HG02759 (cell line): ENCODE data around the gene DKC1.
"Not testable (repeated sequence)": the region's sequence is repeated elsewhere in the genome, so short reads cannot be mapped to it uniquely, and the experiment has no call there.

ENCODE experiments used
- ATAC-seq: cut with Tn5 transposase; IDR thresholded peaks from one replicate; pipeline ENCODE4 v1.9.1; 2021; ENCODE audit warnings: mild to moderate bottlenecking, moderate library complexity; ENCODE audit not compliant: unreplicated experiment

Gene DKC1

DNA sequence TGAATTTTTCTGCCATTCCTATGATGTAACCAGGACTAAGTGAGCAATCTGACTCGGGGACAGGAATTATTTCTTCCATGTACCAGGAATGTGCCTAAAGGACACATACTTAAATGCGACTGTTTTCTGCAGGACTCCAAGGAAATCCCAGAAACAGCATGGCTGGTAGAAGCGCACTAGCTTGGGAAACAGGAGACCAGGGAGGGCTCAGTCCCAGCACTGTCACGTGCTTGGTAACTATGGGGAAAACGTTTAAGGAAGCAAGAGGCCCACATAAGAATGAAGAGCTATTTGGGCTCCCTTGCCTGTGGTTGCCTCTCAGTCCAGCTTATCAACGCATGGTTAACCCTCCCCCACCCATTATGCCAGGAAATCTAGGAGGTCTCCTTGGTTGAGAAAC, 23.1 kb downstream of the DKC1 start:
- no peak for ATAC-seq

DNA sequence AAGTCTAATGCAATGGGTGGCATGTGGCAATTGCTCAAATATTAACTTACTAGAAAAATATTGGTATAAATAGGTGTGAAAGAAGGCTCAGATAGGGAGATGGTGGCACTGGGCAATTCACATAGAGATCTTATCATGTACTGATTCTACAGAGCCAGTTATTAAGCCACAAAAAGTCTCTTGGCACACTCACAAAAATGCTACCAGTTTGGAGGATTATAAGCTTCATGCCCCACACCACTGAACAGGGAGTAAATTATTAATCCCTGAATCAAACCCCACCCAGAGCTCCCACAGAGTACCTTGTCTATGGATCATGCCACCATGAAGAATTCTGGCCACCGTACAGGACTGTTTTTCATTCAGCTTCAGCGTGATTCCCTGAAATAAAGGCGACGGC, 28.8 kb downstream of the DKC1 start:
- no peak for ATAC-seq

DNA sequence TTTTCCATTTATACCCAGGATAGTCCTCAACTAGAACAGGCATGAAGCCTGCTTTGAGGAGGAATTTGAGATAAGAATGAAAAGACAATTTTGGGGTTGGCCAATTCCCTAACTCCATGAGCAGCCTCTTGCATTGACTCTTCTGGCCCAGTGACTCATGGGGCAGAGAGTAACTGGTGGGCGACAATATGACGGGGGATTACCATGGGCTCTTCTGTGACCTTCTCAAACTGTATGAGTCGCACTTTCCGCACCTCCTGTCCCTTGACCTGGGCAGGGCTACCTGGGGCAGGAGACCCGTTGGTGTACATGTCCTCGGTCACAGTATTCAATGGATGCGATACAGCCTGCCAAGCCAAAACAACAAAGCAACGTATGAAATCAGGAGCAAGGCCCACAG, 29.3 kb downstream of the DKC1 start:
- ATAC-seq = no peak

DNA sequence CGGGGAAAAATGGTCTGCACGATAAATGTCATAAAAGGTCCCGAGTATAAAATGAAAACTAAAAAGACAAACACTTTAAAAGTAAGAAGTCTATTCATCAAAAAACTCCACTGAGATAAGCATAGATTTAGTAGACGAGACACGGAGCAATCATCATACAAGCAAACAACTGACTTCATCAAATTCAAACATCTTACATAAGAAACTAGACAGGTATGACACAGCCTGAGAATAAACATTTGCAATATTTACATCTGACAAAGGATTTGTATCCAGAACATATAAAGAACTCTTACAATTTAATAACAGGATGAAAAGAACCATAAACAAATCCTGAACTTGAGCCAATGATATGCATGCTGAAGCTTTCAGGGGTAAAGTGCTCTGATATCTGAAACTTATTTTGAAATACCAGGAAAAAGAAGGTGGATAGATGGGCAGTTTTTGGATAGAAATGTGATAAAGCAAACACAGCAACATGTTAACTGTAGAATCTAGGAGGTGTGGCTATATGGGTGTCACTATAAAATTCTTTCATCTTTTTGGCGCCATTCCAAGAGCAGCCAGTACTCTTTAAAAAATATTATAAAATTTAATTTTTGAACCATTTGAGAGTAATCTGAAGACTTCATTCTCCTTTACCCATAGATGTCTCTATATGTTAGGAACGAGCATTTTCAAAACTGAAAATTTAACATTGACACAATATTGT, 30.6 kb downstream of the DKC1 start:
- no peak for ATAC-seq

DNA sequence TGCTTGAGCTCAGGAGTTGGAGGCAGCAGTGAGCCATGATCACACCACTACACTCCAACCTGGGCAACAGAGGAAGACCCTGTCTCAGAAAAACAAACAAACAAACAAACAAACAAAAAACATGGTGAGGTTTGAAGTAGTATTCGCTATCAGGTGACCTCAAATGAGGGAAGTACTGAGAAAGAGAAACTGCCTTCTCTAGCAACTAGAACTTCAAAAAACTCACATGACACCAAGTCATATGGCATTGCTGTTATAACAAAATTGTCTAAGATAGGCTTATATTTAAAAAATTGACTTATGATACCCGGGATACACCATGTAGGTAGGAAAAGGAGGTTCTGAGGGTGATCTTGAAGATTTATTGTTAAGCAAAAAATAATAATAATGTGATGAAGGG, 32.4 kb downstream of the DKC1 start:
- ATAC-seq = no peak

DNA sequence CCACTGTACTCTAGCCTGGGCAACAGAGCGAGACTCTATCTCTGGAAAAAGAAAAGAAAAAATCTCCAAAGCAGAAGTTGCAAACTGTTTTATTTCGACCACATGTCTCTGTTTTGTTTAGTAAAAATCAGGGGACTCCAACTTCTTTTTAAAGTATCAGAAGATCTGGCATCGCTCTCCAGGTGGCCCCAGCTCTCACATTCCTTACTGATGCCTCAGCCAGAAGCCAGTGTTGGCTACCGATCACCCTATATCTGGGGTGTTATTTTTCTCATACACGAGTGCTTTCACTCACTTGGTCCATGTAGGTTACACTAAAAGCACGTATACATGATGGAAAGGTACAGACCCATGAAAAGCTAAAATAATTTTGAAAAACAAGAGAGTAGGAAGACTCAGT, 34.3 kb downstream of the DKC1 start:
- no peak for ATAC-seq

DNA sequence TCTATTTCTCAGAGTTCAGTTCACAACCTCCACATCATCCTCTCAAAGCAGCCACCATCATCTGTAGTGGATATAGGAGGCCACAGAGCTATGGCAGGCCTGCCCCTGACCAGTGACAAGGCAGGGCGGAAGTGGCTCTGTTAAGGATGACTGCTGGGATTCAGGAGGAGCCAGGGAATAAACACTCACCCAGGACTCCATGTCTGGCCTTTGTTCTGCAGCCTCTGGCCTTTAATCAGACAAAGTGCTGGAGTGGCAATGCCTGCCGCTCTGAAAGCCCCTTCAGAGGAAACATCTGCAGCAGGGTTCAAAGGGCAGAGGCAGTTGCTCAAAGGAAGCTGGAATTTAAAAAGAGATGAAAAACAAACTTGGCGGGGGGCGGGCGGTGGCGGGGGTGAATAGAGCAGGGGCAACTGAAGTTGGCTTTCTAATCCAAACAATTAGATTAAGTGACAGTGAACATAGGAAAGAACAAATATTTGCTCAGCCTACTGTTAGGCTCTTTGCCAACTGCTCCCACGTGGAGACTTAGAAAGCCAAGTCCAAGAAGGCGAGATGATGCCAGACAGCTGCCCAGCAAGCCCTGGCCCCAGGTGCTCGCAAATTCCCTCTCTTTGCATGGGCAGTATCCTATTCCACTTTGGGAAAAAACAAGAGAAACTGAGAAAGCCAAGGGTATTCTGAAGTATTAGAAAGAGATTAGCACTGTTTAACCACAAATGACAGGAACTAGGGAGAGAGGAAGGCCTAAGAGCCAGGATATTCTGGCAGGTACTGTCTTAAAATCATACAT, 37.1 kb downstream of the DKC1 start:
- no peak for ATAC-seq

DNA sequence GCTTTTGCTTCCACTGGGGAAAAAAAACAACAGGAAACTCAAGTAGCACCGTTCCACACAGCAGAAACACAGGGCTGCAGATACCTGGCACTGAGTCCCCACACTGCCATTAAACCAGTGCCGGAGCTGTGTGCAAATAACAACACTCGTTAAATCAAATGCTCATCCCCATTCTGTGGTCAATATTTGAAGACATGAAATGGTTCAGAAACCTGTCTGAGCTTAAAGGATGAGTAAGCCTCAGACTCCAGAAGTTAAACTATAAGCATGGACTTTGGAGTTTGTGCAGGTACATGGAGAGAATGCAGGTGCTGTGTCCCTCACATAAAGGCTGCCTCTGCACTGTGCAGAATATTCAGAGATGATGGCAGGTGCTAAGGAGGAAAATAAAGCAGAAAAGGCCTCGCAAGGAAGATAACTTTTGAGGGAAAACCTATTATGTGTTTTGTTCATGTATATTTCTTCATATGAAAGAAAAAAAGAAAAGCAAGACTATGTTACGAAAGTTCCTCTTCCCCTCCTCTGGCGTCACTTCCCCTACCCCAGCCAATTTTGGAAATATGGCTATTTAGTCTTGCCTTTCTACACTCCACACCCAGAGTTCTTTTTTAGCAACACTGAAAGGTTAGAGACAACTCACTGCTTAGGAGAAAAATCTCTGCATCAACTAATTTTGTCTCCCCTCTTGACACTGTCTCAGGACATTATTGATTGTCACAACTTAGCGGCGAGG, 38.0 kb downstream of the DKC1 start:
- no peak for ATAC-seq

DNA sequence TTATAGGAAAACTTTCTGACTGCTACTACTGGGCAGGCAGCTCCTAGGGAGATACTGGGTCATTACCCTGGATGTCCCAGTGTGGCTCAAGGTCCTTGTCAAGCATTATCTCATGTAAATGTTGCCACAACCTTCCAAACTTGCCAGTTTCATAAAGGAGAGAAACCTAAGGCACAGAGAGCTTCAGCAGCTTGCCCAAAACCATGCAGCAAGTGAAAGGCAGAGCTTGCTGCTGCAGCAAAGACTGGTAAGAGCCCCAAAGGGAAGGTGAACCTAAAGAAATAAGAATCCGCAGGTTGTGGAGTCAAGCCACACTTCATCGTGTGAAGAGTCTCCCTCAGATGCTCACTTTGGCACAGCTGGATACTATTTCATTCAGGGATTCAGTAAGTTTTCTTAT, 40.3 kb downstream of the DKC1 start:
- ATAC-seq = no peak

DNA sequence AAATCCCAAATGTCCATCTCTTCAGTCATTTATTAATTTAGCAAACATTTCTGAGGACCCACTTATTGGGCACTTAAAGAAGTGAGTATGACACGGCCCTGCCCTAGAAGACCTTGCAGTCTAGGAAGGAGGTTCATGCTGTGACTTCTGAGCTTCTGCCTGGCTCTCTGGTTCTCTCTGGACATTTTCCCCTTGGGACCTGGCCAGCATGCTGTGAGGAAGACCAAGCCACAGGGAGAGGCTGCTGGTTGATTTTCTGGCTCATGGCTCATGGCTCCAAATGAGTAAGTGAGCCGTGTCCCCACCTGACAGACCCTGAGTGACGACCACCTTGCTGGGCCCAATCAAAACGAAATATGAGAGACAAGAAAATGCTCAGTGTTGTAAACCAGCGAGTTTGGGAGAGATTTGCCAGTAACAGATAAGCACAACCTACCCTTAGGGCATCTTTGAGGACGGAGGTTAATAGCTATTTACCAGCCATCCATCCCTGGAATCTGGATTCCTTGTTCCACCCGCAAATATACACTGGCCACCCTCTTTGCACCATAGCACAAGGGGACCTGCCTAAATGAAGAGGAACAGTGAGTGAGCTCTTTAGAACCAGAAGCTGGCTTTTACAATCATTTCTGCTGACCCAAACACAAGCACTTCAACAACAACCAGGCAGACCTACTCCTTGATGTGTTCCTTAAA, 41.7 kb downstream of the DKC1 start:
- no peak for ATAC-seq

DNA sequence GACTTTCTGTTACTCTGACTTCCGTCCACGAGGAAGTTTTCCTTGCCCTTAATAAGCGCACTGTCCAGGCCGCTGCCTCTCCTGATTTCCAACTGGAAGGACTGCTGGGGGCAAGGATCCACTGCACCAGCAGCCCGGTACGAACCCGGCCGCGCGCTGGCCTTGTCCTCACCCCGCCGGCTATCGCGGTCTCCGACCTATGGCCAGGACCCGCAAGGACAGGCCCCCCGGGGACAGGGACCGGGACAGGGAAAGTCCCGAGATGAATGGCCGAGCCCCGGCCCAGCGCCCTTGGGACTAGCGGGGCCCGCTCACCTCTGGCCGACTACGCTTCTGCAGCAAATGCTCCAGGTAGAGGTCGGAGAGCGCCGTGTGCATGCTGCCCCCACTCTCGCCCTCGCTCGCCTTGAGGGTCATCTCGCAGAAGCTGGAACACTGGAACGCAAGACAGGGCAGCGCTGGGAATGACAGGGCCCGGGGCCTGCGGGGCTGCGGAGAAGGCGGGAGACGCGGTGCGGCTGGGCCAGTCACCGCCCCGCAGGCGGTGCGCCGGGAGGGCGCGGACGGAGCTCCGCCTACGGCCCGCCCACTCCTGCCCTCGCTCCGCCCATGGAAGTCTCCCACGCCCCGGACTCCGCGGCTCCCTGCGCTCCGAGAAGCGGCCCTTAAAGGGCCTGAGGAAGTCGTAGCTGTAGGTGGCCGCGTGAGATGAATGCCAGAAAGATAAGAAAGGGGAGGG, 42.5 kb downstream of the DKC1 start, which contains the start of gene MPP1:
MPP1 (minus strand) TSS at position 529 of the 739 bp plus-strand sequence; CDS start at position 417, 112 bp downstream.
- peak; percentile 93 for ATAC-seq

DNA sequence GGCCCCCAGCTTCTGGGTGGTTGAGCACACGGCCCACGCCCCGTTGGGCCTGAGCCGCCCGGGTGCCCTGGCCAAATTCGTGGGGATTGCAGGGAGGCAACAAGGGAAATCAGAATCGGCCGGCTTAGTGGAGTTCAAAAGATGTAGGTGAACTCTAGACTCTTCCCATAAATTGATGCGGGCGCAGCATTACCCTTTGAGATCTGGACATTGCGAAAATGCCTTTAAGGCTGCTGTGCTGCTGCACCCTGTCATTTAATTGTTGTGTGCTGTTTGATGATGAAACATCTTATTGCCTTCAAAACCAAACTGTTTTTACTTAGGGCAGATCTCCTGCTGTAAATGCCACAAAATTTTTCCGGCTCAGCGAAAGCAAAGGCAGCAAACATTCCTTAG, 43.0 kb downstream of the DKC1 start:
- no peak for ATAC-seq

DNA sequence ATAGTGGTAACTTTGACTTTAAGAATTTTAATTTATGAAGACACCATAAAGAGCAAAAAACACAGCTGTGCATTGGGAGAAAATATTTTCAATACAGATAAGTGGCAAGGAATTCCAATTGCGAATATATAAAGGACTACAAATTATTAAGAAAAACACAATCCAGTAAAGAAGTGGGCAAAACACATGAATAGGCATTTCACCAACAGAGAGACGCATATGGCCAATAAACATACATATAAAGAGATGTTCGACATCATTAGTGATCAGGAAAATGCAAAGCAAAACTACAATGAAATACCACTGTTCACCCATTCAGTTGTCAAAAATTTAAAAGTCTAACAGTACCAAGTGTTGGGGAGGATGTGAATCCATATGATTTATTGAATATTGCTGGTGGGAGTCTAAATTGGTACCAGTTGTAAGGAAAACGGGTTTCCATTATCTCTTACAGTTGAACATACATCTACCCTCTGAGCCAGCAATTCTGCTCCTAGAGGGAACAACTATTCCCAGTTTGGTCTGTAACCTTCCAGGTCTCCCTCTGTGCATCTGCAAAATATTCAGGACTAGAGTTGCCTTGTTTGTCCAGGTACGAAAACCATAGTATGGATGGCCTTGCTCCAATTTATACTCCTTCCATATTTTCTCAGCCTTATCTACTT, 44.3 kb downstream of the DKC1 start:
- no peak for ATAC-seq

DNA sequence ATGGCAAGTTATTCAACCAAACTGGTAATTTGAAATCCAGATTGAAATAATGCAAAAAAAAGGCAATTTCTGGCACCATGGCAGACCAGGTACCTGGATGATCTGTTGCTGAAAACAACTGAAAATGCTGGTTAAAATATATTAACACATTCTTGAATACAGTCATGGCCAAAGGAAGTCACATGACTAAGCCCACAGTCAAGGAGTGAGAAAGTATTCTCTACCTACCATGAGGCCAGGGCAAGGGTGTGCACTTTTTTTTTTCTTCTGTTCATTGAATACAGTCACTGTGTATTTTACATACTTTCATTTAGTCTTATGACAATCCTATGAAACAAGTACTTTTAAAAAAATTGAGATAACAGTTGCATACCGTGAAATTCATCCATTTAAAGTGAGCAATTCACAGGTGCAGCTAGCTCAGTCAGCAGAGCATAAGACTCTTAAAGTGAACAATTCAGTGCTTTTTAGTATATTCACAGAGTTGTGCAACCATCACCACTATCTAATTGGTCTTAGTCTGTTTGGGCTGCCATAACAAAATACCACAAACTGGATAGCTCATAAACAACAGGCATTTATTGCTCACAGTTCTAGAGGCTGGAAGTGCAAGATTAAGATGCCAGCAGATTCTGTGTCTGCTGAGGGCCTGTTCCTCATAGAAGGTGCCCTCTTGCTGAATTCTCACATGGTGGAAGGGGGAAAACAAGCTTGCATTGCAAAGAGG, 47.4 kb downstream of the DKC1 start:
- ATAC-seq = no peak

DNA sequence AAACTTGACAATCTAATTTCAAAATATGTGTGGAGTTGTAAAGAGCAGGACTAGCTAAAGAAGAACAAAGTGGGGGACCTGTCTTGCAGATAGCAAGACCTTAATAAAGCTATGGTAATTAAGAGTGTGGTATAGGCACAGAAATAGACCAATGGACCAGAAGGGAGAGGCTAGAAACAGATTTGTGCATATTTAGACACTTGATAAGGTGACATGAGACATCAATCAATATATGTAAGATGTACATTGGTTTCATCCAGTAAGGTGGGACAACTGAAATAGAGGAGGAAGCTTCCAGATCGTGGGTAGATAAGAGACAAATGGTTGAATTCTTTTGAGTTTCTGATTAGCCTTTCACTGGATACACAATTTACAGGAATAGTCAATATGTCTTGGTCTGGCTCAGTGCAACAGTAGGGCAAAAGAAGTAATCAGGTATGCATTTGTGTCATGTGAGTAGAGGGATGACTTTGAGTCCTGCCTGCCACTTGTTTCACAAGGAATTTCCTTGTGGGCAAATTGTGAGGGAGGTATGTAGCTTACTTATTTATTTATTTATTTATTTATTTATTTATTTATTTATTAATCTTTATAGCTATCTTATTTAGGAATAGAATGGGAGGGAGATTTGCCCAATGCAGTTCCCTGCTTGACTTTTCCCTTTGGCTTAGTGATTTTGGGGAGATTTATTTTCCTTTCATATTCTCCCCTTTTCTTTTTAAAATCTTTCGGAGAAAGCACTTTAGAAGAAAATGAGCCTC, 49.9 kb downstream of the DKC1 start:
- no peak for ATAC-seq

DNA sequence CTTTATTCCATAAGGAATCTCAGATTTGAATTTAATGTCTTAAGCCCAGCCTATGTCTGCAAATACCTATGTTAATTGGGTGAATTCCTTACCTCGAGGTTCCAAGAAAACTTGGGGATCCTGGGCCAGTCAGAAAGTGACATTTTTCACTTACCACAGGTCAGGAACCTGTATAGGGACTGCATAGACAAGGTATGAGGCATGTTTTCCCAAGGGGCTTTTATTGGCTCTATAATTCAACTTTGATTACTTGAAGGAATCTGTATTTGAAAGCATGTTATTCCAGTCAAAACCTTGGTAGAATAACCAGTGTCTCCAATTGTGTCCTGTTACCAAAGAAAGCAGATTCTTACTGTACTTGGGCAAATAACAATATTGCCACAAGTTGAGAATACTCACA, 51.1 kb downstream of the DKC1 start:
- ATAC-seq = no peak

DNA sequence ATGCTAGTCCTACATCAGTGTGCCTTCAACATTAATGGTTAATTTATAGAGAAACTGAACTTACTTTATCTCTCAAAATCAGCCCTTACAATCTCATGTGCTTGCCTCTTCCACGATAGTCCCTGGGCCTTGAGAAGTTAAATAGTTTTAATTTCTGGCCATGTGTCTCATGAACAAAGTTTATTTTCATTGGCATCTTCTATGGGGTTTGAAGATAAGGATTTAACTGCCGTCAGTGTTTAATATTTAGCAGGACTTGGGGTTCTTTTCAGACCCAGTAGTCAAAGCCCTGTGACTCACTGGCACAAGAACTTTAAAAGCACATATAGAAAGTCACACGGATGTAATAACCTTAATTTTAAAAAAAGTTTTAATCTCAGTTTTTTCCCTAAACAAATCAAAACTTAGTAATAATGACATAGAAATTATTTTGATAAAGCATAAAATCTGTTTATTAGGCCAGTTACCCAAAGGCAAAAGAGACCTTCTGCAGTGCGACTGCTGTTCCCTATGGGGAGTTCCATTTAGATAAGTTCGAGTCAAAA, 52.7 kb downstream of the DKC1 start:
- no peak for ATAC-seq

DNA sequence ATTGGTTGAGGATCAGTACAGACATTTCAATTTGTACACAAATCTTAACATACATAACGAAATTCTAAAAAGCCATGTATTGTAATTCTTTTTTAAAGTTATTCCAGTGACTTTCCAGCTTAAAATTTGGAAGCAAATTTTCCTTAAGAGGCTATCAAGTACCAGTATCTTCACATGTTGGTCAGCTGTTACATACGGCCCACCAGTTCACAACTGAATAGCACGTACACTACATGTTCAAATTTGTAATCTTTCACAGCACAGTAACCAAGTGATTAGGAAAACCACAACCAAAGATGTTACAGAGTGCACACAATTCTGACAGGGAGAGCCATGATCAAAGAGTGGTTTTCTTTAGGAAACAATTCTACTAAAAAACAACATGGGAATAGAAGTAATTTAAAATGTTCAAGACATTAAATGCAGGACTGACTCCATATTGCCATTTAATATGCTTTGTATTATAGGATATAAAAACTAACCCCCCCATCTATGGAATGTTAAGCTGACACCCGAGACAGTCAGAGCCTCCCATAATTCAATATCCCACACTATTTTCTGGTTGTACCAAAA, 53.7 kb downstream of the DKC1 start:
- not testable (repeated sequence) for ATAC-seq
